ENCODE results near the gene CPHXL.

CPHXL gene

DNA sequence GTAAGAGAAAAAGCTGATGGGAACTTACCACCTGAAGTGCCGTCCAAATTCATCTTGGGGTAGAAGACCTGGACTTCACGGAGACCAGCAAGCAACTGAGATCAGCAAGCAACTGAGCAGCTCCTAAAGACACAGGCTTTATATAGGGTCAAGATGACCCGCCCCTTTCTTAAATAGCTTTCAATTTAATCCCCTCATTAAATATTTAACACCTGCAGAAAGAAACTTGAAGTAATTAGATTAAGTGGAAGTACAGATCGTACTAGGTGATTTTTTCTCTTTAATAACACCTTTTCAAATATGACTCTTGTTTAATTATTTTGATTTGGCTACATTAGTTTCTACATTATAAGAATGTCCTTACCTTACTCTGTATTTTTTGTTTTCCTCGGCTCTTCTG is at the start of gene CPHXL:
TSS of gene CPHXL (minus strand) at position 101 of the 400 bp plus-strand sequence. CDS start at position 53, 48 bp downstream.
- in situ Hi-C loops (cut with MboI; ENCODE audit: low sequenced_read_pairs), result no loop called here

DNA sequence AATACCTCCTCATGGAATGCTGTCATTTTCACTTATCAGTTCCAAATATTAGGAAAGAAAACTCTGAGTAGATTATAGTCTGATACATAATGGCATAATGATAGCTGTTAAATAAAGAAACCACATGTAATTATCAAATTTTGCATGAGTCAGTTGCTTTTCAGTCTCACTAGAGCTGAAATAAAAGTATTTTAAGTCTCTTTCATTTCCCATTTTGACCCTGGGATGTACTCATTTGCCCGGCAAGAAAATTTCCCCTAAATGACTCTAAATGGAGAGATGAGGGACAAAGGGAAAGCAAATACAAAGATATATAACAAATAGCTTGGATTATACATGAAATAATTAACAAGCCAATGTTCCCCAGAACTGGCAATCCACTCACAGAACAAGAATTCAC is 47.9 kb upstream of the CPHXL start:
- in situ Hi-C loops (cut with MboI; ENCODE audit: low sequenced_read_pairs), result loop anchor here (25.0 kb wide), 1 partner anchor 562 kb away; the partner anchor contains the start of genes CTRB1 and CTRB2

DNA sequence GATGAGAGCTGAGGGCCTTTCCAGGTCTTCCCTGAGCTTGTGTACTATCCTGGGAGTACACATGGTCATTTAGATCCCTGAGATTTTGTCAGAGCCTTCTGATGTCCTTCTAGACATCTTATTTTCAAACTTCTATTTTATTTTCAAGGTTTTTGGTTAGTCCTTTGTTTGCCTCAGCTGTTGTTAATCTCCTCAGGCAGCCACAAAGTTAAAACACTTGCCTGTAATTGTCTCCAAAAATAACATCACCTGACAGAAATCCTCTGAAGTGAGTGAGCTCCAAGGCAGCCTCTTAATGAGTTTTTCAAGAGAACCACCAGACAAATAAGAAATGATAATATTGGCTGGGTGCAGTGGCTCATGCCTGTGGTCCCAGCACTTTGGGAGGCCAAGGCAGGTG is 43.8 kb upstream of the CPHXL start:
- in situ Hi-C loops (cut with MboI; ENCODE audit: low sequenced_read_pairs), result loop anchor here (25.0 kb wide), 1 partner anchor 558 kb away; the partner anchor contains the start of genes CTRB1 and CTRB2

DNA sequence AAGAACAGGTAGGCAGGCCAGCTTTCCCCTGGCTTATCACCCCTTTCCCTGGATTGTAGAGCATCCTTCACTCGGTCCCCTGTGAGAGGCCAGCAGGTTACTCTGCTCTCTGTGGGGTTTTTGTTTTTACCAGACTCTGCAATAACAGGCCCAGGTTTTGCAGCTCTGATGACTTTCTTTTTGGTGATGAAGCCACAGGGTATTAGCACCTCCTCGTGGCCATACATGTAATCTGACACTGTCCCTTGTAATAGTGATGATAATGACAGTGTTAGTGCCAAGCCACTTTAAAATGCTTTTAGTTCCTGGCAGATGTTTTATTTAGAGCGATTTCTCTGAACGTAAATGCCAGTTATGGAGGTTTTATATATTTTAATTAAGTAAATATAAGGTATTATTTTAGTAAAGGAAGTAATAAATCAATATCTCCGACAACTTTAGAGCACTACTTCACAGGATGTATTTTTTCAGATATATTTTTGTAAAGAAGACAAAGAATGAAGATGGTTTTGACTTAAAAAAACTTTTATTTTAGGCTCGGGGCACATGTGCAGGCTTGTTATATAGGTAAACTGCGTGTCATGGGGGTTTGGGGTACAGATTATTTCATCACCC is 38.0 kb upstream of the CPHXL start:
- in situ Hi-C loops (cut with MboI; ENCODE audit: low sequenced_read_pairs), result loop anchor here (25.0 kb wide), 1 partner anchor 552 kb away; the partner anchor contains the start of genes CTRB1 and CTRB2

DNA sequence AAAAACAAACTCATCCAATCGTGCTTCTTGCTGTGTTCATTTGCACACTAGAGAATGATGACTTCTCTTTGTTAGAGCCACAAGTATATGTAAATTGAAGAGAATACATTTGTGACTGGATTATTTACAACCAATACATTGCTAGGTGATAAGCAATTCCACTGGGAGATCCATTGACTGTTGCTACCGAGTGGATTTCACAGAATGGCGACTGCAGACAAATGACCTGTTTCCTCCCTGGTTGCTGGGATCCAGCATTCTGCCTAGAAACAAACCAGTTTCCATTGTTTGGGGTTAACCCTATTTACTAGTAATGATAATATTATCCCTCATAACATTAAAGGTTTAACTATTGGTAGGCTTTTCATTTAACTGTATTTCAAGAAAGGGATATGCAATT is 36.9 kb upstream of the CPHXL start:
- in situ Hi-C loops (cut with MboI; ENCODE audit: low sequenced_read_pairs), result loop anchor here (25.0 kb wide), 1 partner anchor 551 kb away; the partner anchor contains the start of genes CTRB1 and CTRB2

DNA sequence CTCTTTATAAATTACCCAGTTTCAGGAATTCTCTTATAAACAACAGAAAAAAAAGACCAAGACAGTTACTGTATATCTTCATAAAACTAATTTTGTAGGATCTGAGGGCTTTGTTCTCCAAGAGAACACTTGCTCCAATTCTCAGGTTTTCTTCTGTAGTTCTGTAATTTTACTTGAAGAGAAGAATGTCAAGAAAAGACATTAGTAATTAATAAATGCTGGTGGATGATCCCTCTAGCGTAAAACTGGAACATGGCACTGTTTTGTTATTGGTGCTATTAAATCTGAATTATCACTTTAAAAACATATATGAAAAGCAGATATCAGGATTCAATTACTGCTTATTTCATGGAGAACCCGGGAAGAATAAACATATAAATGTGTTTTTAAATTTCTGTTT is 36.5 kb upstream of the CPHXL start:
- in situ Hi-C loops (cut with MboI; ENCODE audit: low sequenced_read_pairs), result loop anchor here (25.0 kb wide), 1 partner anchor 550 kb away; the partner anchor contains the start of genes CTRB1 and CTRB2

DNA sequence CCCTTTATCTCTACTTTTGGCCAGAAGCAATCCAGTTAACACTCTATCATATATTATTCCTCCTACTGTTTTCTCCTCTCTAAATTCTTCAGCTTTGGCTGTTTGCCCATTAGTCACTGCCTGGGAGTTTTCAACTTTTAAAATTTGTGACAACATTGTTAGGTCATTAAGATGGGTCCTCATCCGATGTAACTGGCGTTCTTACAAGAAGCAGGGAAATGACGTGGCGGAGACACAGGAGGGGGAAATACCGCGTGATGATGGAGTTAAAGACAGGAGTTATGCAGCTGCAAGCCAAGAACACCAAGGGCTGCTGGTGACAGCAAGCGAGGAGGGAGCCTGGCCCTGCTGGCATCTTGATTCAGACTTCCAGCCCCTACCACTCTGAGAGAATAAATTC is 34.8 kb upstream of the CPHXL start:
- in situ Hi-C loops (cut with MboI; ENCODE audit: low sequenced_read_pairs), result loop anchor here (25.0 kb wide), 1 partner anchor 549 kb away; the partner anchor contains the start of genes CTRB1 and CTRB2

DNA sequence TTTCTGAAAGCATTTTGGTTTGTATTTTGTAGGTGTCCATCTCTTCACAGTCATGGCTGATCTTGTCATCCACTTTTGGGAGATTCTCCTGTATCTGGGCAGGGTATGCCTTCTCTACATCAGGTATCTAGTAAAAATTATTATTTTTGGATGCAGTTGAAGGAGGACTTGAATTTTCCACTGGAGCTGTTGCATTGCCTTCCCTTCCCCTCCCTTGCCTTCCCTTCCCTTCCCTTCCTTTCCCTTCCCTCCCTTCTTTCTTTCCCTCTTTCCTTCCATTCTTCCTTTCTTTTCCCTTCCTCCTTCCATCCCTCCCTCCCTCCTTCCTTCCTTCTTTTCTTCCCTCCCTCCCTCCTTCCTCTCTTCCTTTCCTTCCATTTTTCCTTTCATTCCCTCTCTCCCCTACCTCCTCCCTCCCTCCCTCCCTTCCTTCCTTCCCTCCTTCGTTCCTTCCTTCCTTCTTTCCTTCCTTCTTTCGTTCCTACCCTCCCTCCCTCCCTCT is 33.8 kb upstream of the CPHXL start:
- in situ Hi-C loops (cut with MboI; ENCODE audit: low sequenced_read_pairs), result loop anchor here (25.0 kb wide), 1 partner anchor 548 kb away; the partner anchor contains the start of genes CTRB1 and CTRB2

DNA sequence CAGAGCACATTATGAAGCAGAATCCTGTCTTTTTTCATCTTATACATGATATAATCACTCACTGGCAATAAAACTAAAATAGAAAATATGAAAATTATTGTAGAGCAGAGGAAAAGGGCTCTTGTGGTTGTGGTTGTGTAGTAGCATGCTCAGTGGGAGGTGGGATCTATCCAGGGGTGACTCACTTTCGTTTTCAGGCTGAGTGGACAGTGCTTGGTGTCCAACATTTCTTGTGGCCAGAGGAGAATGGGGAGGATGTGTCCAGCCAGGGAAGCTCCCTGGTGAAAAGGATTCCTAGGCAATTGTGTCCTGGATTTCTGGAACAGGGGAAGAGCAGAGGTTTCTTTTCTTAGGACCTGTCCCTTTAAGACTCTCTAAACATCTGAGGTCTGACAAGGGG is 31.9 kb upstream of the CPHXL start:
- in situ Hi-C loops (cut with MboI; ENCODE audit: low sequenced_read_pairs), result loop anchor here (25.0 kb wide), 1 partner anchor 546 kb away; the partner anchor contains the start of genes CTRB1 and CTRB2

DNA sequence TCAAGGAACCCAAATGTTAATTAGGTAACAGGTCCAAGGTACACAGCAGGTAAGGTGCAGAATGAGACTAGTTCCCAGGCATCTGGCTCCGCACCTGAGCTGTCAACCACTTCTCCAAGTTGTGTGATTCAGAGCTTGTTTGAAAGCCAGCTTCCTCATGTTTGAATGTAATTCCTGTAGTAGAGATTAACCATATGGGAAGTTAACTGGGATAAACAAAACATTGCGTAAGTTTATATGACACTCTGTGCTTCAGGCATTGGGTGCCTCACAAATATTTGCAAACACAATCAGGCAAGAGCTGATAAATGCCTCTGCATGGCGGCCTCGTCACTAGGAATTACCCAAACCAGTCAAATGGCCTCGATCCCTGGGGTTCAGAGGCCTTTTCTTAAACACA is 27.9 kb upstream of the CPHXL start:
- in situ Hi-C loops (cut with MboI; ENCODE audit: low sequenced_read_pairs), result loop anchor here (25.0 kb wide), 1 partner anchor 542 kb away; the partner anchor contains the start of genes CTRB1 and CTRB2

DNA sequence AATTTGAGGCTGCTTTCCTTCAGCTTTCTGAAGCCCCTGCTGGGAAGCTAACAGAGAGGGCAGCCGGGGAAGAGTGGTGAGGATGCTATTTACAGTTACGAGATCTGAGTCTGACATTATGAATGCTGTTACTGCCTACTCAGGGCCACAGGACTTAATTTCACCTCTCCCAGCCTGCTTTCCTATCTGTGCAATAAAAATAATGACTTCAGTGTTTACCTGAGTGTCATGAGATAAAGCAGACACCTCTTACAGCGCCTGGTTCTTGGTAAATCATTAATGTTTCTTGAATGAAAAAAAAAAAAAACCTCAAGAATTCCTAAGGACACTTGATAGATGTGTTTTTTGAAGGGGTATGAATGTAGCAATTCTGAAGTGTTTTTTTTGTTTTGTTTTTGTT is 24.2 kb upstream of the CPHXL start:
- in situ Hi-C loops (cut with MboI; ENCODE audit: low sequenced_read_pairs), result loop anchor here (25.0 kb wide), 1 partner anchor 538 kb away; the partner anchor contains the start of genes CTRB1 and CTRB2

DNA sequence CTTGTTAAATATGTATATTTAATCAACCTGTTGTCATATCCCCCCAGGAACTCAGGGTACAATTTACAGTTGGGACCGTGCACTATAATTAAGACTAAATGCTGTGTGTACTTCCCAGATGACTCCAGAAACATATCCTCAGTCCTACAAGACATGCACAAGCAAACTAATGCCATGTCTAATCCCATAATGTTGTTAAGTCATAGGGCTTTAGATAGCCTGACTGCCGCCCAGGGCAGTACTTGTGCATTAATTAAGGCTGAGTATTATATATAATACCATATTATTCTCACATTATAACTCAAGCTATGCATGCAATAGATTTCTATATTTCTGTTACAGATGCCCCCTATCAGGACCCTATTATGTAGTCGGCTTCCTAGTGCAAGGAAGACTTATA is 20.1 kb upstream of the CPHXL start:
- in situ Hi-C loops (cut with MboI; ENCODE audit: low sequenced_read_pairs), result no loop called here

DNA sequence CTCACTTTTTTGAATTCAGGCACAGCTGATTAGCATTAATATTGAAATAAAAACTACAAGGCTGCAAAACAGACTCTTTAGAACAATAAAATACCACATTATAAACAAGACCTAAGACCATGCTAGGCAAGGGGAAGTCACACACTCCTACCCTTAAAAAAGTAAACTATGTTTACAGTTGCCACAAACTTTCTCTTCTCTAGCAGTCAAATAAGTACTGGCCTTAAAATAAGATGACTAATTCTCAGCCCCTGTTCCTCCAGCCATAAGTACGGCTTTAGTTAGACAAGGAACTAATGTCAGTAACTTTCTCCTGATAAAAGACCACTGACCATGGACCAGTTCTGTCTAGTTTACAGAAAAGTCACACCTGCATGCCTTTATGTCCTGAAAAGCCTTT is 19.5 kb upstream of the CPHXL start:
- in situ Hi-C loops (cut with MboI; ENCODE audit: low sequenced_read_pairs), result no loop called here

DNA sequence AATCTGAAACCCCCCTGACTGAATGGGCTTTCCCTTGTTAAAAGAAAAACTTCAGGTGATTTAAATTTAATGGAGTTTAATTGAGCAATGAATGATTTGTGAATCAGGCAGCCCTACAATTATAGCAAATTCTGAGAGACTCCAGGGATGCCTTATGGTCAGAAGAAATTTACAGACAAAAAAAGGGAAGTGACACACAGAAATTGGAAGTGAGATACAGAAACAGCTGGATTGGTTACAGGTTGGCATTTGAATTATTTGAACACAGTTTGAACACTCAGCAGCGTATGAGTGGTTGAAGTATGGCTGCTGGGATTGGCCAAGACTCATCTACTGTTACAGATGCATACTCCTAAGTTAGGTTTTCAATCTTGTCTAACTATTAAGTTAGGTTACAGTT is 19.0 kb upstream of the CPHXL start:
- in situ Hi-C loops (cut with MboI; ENCODE audit: low sequenced_read_pairs), result no loop called here

DNA sequence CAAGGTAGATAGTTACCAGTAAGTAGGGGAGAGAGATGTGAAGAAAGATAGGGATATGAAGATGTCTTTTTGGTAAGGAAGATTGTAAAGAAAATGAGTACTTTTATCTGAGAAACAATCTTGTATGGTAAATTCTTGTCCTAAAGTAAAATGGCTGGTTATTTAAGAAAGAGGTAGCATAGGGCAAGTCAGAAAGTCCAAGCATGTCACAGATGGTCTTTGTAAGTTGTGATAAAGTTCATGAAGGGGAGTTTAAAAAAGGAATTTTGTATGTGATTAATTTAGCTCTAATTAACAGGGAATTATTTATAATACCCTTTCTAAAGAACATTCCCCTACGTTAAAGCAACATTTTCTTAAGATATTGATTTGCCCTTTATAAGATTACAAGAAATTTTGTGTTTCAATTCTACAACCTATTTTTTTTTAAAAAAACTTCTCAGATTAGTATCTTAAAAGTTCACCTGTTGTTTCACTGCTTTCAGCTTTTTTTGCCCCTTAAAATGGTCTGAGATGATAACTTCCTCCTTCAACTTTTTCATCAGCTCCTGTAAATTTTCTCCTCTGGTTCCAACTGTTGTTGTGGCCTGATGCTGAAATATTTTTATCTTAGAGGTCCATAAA is 16.2 kb upstream of the CPHXL start:
- in situ Hi-C loops (cut with MboI; ENCODE audit: low sequenced_read_pairs), result no loop called here

DNA sequence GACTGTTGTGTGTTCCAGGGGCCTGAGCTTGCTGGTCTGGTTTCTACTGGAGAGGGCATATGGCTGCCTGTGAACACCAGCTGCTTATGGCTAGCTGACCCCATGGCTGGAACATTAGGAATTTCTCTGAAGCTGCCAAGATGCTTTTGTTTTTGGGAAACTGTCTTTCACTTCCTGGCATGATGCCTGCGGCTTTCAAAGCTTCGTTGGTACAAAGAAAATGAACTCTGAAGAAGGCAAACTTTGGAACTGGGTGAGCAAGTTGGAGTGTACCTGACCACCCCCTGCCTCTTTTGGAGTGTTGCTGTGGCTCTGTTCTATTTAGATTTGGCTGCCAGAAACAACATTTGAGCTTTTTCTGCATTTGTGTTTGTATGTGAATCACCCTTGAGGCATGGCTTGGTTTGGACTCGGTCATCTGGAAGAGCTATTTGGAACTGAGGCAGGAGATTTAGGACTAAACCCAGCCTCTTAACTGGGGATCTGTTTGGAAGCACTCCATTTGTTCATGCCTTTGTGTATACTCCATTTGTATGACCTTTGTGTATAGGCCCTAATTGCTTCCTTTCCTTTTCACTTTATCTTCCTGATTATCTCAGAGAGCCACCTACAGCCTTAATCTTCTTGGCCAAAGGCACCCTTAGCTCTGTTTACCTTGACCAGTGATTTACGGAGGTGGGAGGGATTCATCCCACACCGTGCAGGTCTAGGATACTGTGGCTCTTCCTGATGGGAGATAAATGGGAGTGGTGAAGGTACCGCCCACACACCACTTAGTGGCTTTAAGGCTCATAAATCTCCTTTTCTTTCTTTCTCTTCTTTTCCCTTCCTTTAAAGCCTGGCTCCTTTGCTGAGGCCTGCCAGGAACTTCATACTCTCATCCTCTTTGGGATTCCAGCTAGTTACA is 7.3 kb upstream of the CPHXL start:
- in situ Hi-C loops (cut with MboI; ENCODE audit: low sequenced_read_pairs), result no loop called here

DNA sequence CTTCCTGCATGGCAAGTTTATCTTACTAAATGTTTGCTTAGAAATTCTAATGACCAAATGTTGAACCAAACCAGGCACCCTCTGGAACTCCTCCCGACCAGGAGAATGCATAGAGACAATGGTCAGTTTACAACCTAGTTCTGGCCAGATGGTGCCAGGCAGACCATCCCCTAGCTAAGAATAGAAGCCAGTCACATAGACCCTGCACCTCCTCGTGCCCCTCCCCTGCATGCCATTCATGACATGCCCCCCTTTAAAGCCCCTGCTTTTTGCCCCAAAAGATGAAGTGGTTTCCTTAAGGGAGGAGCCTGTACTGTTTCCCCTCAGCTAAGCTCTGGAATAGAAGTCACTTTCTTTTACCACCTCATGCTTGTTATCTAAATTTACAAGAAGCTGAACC is 6.6 kb upstream of the CPHXL start:
- in situ Hi-C loops (cut with MboI; ENCODE audit: low sequenced_read_pairs), result no loop called here

DNA sequence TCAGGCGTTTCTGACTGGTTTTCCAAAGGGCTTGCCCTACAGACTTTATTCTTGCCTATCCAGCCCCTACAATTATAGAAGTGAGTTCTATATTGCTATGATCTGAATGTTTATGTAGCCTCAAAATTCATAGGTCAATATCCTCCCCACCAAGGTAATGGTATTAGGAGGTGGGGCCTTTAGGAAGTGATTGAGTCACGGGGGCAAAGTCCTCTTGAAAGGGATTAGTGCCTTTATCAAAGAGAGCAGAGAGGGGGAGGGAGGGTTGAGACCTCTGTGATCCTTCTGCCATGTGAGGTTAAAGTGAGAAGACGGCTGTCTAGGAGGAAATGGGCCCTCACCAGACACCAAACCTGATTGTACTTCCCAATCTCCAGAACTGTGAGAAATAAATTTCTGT is 931 bp upstream of the CPHXL start:
- in situ Hi-C loops (cut with MboI; ENCODE audit: low sequenced_read_pairs), result no loop called here

DNA sequence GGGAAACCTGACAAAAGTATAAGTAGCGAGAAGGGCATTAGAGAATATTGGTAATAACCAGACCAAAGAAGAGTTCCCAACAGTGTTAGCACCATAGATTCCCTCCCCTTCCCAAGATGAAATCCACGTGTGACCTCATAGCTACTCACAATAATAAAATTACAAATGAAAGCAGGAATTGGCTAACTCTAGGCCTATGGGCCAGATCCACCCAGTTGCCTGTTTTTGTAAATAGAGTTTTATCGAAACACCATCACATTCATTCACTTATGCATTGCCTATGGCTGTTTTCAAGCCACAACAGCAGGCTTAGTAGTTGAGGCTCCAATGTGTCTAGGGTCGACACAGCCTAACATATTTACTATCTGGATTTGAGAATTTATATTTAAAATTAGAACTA is 7.8 kb downstream of the CPHXL start:
- in situ Hi-C loops (cut with MboI; ENCODE audit: low sequenced_read_pairs), result no loop called here

DNA sequence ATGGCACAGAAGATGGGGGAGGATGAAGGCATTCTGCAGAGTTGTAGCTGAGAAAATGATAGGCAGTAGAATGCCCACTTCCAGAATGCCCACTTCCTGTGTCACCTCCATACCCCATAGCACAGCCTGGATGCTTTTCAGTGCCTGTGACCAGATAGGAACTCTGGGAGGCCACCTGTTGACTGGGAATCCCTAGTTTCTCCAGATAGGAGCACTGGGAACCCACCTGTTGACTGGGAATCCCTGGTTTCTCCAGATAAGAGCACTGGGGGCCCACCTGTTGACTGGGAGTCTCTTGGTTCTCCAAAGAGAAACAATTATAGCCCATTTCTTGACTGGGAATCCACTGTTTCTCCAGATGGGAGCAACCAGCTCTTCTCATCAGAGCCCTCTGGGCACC is 11.6 kb downstream of the CPHXL start:
- in situ Hi-C loops (cut with MboI; ENCODE audit: low sequenced_read_pairs), result no loop called here

DNA sequence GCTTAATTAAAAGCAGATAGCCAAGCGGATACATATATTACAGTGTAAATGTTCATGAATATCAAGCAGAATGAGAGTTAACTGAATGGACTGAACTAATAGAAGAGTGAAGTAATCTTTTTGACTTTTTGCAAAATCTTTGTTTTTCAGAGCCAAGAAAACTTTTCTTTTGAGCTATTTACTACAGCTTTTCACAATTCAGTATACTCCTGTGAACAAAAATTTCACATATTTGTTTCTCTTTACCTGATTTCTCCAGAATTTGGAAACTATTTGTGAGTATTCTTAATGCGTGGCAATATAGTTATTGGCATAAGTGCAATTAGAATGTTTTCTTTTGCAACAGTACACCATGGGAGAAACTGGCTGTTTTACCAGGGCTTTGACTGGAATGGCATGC is 15.9 kb downstream of the CPHXL start:
- in situ Hi-C loops (cut with MboI; ENCODE audit: low sequenced_read_pairs), result no loop called here
